GM13976 (cell line): ENCODE measurements around the gene MAPK10.

Experiments
- DNase-seq: peaks from one replicate; pipeline ENCODE4 v3.0.0; 2012; ENCODE audit warnings: low spot score
- CTCF ChIP-seq: IDR thresholded peaks from 2 replicates; pipeline ENCODE4 v1.5.1; 2012; ENCODE audit warnings: borderline replicate concordance, mild to moderate bottlenecking; ENCODE audit not compliant: insufficient read depth; ENCODE audit errors: extremely low read depth, missing control alignments, control extremely low read depth
- in situ Hi-C: fragments of 300-500 bp; cut with MboI; formaldehyde crosslinking; loops from one replicate; pipeline ENCODE4 v1.12.0; 2022; ENCODE audit warnings: low sequenced_read_pairs, mixed read lengths, inconsistent platforms; ENCODE audit not compliant: unreplicated experiment

MAPK10 gene

GRCh38 chr4:86264241-86264640 lies 95.6 kb downstream of the MAPK10 start:
- in situ Hi-C loops: no loop called here

GRCh38 chr4:86261636-86262035 lies 98.2 kb downstream of the MAPK10 start:
- in situ Hi-C loops: no loop called here
- TF ChIP-seq CTCF: no peak
- DNase-seq: no peak

More at GRCh38 chr4:86264241-86264640, 95.6 kb downstream of the MAPK10 start:
- DNase-seq: no peak
- TF ChIP-seq CTCF: no peak

- no peak for TF ChIP-seq CTCF
- in situ Hi-C loops: no loop called here
- DNase-seq: no peak
Measured at GRCh38 chr4:86256086-86256485, 103.8 kb downstream of the MAPK10 start.

GRCh38 chr4:86250619-86251018 lies 109.2 kb downstream of the MAPK10 start:
- no peak for DNase-seq
- TF ChIP-seq CTCF: no peak
- in situ Hi-C loops: no loop called here

GRCh38 chr4:86250006-86250405 lies 109.8 kb downstream of the MAPK10 start:
- in situ Hi-C loops: no loop called here
- DNase-seq: no peak
- TF ChIP-seq CTCF: no peak

- TF ChIP-seq CTCF: no peak
- in situ Hi-C loops: no loop called here
- no peak for DNase-seq
Measured at GRCh38 chr4:86249074-86249473, 110.8 kb downstream of the MAPK10 start.

- in situ Hi-C loops: no loop called here
- DNase-seq: no peak
- no peak for TF ChIP-seq CTCF
Measured at GRCh38 chr4:86247906-86248305, 111.9 kb downstream of the MAPK10 start.
